Transverse colon (tissue), 4 donors: ENCODE measurements around the gene KRT80. TPM values are rescaled to one million over a fixed set of nuclear protein-coding genes. Genes with fewer than 3 reads are reported as not detected.

Source experiments
- DNase-seq: peaks from one replicate; pipeline ENCODE4 v3.0.0-alpha.2; 2019
- H3K27ac ChIP-seq, 4 donors: fragments of 200-600 bp; sonication (generic); 2 replicates each; pipeline ENCODE4 v1.5.1; 2016 to 2018; ENCODE audit warnings: inconsistent platforms in 4 of 4
- H3K27me3 ChIP-seq: fragments of 200-600 bp; sonication (generic); 2 replicates; pipeline ENCODE4 v1.5.1; 2017; ENCODE audit warnings: inconsistent platforms
- H3K36me3 ChIP-seq, 4 donors: fragments of 200-600 bp; sonication (generic); 2 replicates each; pipeline ENCODE4 v1.5.1; 2017 to 2019; ENCODE audit warnings: inconsistent platforms in 4 of 4
- H3K4me1 ChIP-seq, 4 donors: fragments of 200-600 bp; sonication (generic); 2 replicates each; pipeline ENCODE4 v1.5.1; 2017 to 2020; ENCODE audit warnings: inconsistent platforms in 4 of 4
- H3K4me3 ChIP-seq, 4 donors: fragments of 200-600 bp; sonication (generic); 1 replicate in 1 of 4; 2 replicates in 3 of 4; pipeline versions ENCODE4 v1.5.1 to v1.6.1; 2017 to 2019; ENCODE audit warnings: inconsistent platforms in 4 of 4
- H3K9me3 ChIP-seq, 2 donors: fragments of 200-600 bp; sonication (generic); 2 replicates each; pipeline ENCODE4 v1.5.1; 2017 to 2019; ENCODE audit warnings: inconsistent platforms in 2 of 2
- CTCF ChIP-seq, 5 experiments: fragments of 200-600 bp in 3 of 5; fragments of 450-650 bp in 2 of 5; sonication (generic) in 3 of 5; IDR thresholded peaks; 1 replicate in 2 of 5; 2 replicates in 3 of 5; pipeline ENCODE4 v1.5.1; 2016 to 2017; ENCODE audit warnings: antibody characterized with exemption in 5 of 5, inconsistent platforms in 3 of 5, mild to moderate bottlenecking in 2 of 5, moderate library complexity in 1 of 5
- EP300 ChIP-seq: sonication (generic); formaldehyde crosslinking; IDR thresholded peaks from one replicate; pipeline ENCODE4 v1.6.1; 2017; ENCODE audit warnings: antibody characterized with exemption, low read depth
- POLR2A ChIP-seq: fragments of 450-650 bp; IDR thresholded peaks from one replicate; pipeline ENCODE4 v1.6.1; 2016; ENCODE audit warnings: antibody characterized with exemption, mild to moderate bottlenecking, moderate library complexity
- POLR2AphosphoS5 ChIP-seq, 3 donors: sonication (generic); formaldehyde crosslinking; IDR thresholded peaks; one replicate each; pipeline ENCODE4 v1.6.1; 2016; ENCODE audit warnings: antibody characterized with exemption in 3 of 3
- WGBS, 2 donors: methylation state at CpG; one replicate each; pipeline ENCODE4 v1.1.5; 2018; ENCODE audit warnings: low coverage in 1 of 2; 5-methylcytosine and 5-hydroxymethylcytosine counted together
- in situ Hi-C, 4 donors: fragments of 200-750 bp; cut with MboI; loops; one replicate each; pipeline versions ENCODE4 v1.15.0 to v1.15.1; 2017; ENCODE audit warnings: low sequenced_read_pairs in 3 of 4, low pct_ligation_motif_present in 1 of 4, low pct_unique_long_range_greater_than_20kb in 1 of 4
- intact Hi-C: fragments of 100-400 bp; cut with DNase I; formaldehyde crosslinking; loops from one replicate; pipeline ENCODE4 v1.15.1; 2023; ENCODE audit warnings: low total_unique reads
- total RNA-seq, 4 donors: library from RNA; depleted of rRNA; stranded (reverse); fragments of >200 nt; gene quantifications; one replicate each; pipeline ENCODE4 v1.1.0, GENCODE V29; 2016

Gene KRT80
- total RNA-seq, 4 donors from 2014 or later = 0.14 TPM; not detected in 3

- in situ Hi-C loops (no loop called here), intact Hi-C loops (no loop called here)
- no peaks in the 10 kb centered on the region for H3K9me3 ChIP-seq
- 85% methylated on average over 15 of the region's 15 CpGs; no CpG with 5 or more reads in 1 of the 2 donors for WGBS, 2 donors
- H3K4me3 ChIP-seq = no peak overlapping the region
- H3K4me1 ChIP-seq = peaks cover 0 to 27% (median 17%) of the 10 kb centered on the region in 4 donors
- no peak overlapping the region for H3K27ac ChIP-seq
- H3K27me3 ChIP-seq = peaks cover 21% of the 10 kb centered on the region
- H3K36me3 ChIP-seq = no peaks in the 10 kb centered on the region
- no peak for TF ChIP-seq CTCF (IDR thresholded peaks at IDR 0.05)
- TF ChIP-seq EP300 = no peak
- no peak for TF ChIP-seq POLR2AphosphoS5 (IDR thresholded peaks at IDR 0.05)
- no peak for TF ChIP-seq POLR2A
- DNase-seq = no peak
These were observed 43.4 kb upstream of the KRT80 start for GRCh38 chr12:52235001-52235764.

GRCh38 chr12:52234223-52234810, 42.5 kb upstream of the KRT80 start:
- intact Hi-C loops (loop anchor here (5.0 kb wide), 1 partner anchor 242 kb away; no protein-coding TSS in a partner anchor), in situ Hi-C loops (no loop called here)
- Histone ChIP-seq H3K4me3 (no peak overlapping the region), H3K9me3 (no peaks in the 10 kb centered on the region), H3K27ac (no peak overlapping the region), H3K36me3 (no peaks in the 10 kb centered on the region), H3K27me3 (peaks cover 21% of the 10 kb centered on the region), H3K4me1 (peaks cover 0 to 27% (median 17%) of the 10 kb centered on the region in 4 donors)
- no peak for DNase-seq
- no peak for TF ChIP-seq EP300
- no peak for TF ChIP-seq POLR2A
- no peak for TF ChIP-seq POLR2AphosphoS5 (IDR thresholded peaks at IDR 0.05)
- TF ChIP-seq CTCF (IDR thresholded peaks at IDR 0.05) = no peak
- WGBS, 2 donors = 89 to 100% methylated on average over 2 to 10 of the region's 10 CpGs

- H3K27me3 ChIP-seq = peaks cover 21% of the 10 kb centered on the region
- no peaks in the 10 kb centered on the region for H3K9me3 ChIP-seq
- peaks cover 0 to 27% (median 17%) of the 10 kb centered on the region in 4 donors for H3K4me1 ChIP-seq
- WGBS, 2 donors = 48% methylated on average over 33 of the region's 40 CpGs; no CpG with 5 or more reads in 1 of the 2 donors
- in situ Hi-C loops = no loop called here
- no peak for DNase-seq
- H3K4me3 ChIP-seq = no peak overlapping the region
- intact Hi-C loops = loop anchor here (5.0 kb wide), 1 partner anchor 241 kb away; no protein-coding TSS in a partner anchor
- H3K36me3 ChIP-seq = no peaks in the 10 kb centered on the region
- H3K27ac ChIP-seq = no peak overlapping the region
- TF ChIP-seq POLR2A (no peak), EP300 (no peak), CTCF (IDR thresholded peaks at IDR 0.05) (no peak), POLR2AphosphoS5 (IDR thresholded peaks at IDR 0.05) (no peak)
These were observed 41.8 kb upstream of the KRT80 start for GRCh38 chr12:52233462-52234207.
